ENCODE measurements around the gene APOC3.

DNA sequence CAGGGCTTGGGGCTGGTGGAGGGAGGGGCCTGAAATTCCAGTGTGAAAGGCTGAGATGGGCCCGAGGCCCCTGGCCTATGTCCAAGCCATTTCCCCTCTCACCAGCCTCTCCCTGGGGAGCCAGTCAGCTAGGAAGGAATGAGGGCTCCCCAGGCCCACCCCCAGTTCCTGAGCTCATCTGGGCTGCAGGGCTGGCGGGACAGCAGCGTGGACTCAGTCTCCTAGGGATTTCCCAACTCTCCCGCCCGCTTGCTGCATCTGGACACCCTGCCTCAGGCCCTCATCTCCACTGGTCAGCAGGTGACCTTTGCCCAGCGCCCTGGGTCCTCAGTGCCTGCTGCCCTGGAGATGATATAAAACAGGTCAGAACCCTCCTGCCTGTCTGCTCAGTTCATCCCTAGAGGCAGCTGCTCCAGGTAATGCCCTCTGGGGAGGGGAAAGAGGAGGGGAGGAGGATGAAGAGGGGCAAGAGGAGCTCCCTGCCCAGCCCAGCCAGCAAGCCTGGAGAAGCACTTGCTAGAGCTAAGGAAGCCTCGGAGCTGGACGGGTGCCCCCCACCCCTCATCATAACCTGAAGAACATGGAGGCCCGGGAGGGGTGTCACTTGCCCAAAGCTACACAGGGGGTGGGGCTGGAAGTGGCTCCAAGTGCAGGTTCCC is at the start of gene APOC3:
- TF ChIP-seq CTCF (IDR thresholded peaks at IDR 0.05; ENCODE audit: low read depth, low read length), result no peak
- no peak for TF ChIP-seq EZH2phosphoT487 (IDR thresholded peaks at IDR 0.05; ENCODE audit: low read depth)
